ENCODE measurements around the gene GPR3.
"Not testable (repeated sequence)": the region's sequence is repeated elsewhere in the genome, so short reads cannot be mapped to it uniquely, and the experiment has no call there.

GPR3 gene

GRCh38 chr1:27403931-27404330, 11.5 kb downstream of the GPR3 start:
- H3K27me3 ChIP-seq (ENCODE audit: insufficient read depth, low read depth, severe bottlenecking), result no peaks in the 10 kb centered on the region
- H3K9me3 ChIP-seq (ENCODE audit: severe bottlenecking), result no peaks in the 10 kb centered on the region
- no peak for DNase-seq
- no peak overlapping the region for H3K27ac ChIP-seq
- H3K4me3 ChIP-seq (ENCODE audit: low read depth, low read length), result no peak overlapping the region
- peaks cover 17% of the 10 kb centered on the region for H3K36me3 ChIP-seq
- TF ChIP-seq CTCF (IDR thresholded peaks at IDR 0.05; ENCODE audit: low read depth, low read length), result no peak

- no peak for TF ChIP-seq CTCF (IDR thresholded peaks at IDR 0.05; ENCODE audit: low read depth, low read length)
- Histone ChIP-seq H3K4me3 (ENCODE audit: low read depth, low read length) (no peak overlapping the region), H3K9me3 (ENCODE audit: severe bottlenecking) (no peaks in the 10 kb centered on the region), H3K27me3 (ENCODE audit: insufficient read depth, low read depth, severe bottlenecking) (no peaks in the 10 kb centered on the region), H3K27ac (0 out of 2 replicates have a peak overlapping the region, but pooled peaks have one; percentile 12), H3K36me3 (peaks cover 21% of the 10 kb centered on the region)
- peak; percentile 51 for DNase-seq
Observed at GRCh38 chr1:27405074-27405473, 12.7 kb downstream of the GPR3 start.

- H3K27ac ChIP-seq; H3K27me3 ChIP-seq (ENCODE audit: insufficient read depth, low read depth, severe bottlenecking); H3K9me3 ChIP-seq (ENCODE audit: severe bottlenecking); H3K4me3 ChIP-seq (ENCODE audit: low read depth, low read length); DNase-seq: not testable (repeated sequence)
- peaks cover 21% of the 10 kb centered on the region for H3K36me3 ChIP-seq
Observed at GRCh38 chr1:27405598-27406361, 13.4 kb downstream of the GPR3 start.

GRCh38 chr1:27406362-27406680, 13.9 kb downstream of the GPR3 start:
- no peaks in the 10 kb centered on the region for H3K9me3 ChIP-seq (ENCODE audit: severe bottlenecking)
- TF ChIP-seq CTCF (IDR thresholded peaks at IDR 0.05; ENCODE audit: low read depth, low read length), result no peak
- H3K27ac ChIP-seq, result no peak overlapping the region
- H3K36me3 ChIP-seq, result peaks cover 26% of the 10 kb centered on the region
- H3K27me3 ChIP-seq (ENCODE audit: insufficient read depth, low read depth, severe bottlenecking), result no peaks in the 10 kb centered on the region
- H3K4me3 ChIP-seq (ENCODE audit: low read depth, low read length), result no peak overlapping the region
- no peak for DNase-seq

GRCh38 chr1:27406791-27407190, 14.4 kb downstream of the GPR3 start:
- not testable (repeated sequence) for DNase-seq; H3K9me3 ChIP-seq (ENCODE audit: severe bottlenecking); H3K4me3 ChIP-seq (ENCODE audit: low read depth, low read length); H3K27ac ChIP-seq; H3K27me3 ChIP-seq (ENCODE audit: insufficient read depth, low read depth, severe bottlenecking)
- H3K36me3 ChIP-seq, result peaks cover 29% of the 10 kb centered on the region

- peaks cover 43% of the 10 kb centered on the region for H3K36me3 ChIP-seq
- H3K27ac ChIP-seq, result no peak overlapping the region
- no peak overlapping the region for H3K4me3 ChIP-seq (ENCODE audit: low read depth, low read length)
- DNase-seq, result no peak
- no peak for TF ChIP-seq CTCF (IDR thresholded peaks at IDR 0.05; ENCODE audit: low read depth, low read length)
- H3K9me3 ChIP-seq (ENCODE audit: severe bottlenecking), result no peaks in the 10 kb centered on the region
- H3K27me3 ChIP-seq (ENCODE audit: insufficient read depth, low read depth, severe bottlenecking), result no peaks in the 10 kb centered on the region
Observed at GRCh38 chr1:27408151-27408550, 15.7 kb downstream of the GPR3 start.

GRCh38 chr1:27409669-27410068, 17.2 kb downstream of the GPR3 start:
- Histone ChIP-seq H3K27ac (no peak overlapping the region; the same call in none of the 2 replicates), H3K9me3 (ENCODE audit: severe bottlenecking) (no peaks in the 10 kb centered on the region), H3K36me3 (peaks cover 58% of the 10 kb centered on the region), H3K27me3 (ENCODE audit: insufficient read depth, low read depth, severe bottlenecking) (no peaks in the 10 kb centered on the region), H3K4me3 (ENCODE audit: low read depth, low read length) (no peak overlapping the region)
- no peak for TF ChIP-seq CTCF (IDR thresholded peaks at IDR 0.05; ENCODE audit: low read depth, low read length)
- DNase-seq, result no peak

Data from WERI-Rb-1 (cell line).